ENCODE data around the gene ANGPTL4.
"Not testable (repeated sequence)": the region's sequence is repeated elsewhere in the genome, so short reads cannot be mapped to it uniquely, and the experiment has no call there.

DNA sequence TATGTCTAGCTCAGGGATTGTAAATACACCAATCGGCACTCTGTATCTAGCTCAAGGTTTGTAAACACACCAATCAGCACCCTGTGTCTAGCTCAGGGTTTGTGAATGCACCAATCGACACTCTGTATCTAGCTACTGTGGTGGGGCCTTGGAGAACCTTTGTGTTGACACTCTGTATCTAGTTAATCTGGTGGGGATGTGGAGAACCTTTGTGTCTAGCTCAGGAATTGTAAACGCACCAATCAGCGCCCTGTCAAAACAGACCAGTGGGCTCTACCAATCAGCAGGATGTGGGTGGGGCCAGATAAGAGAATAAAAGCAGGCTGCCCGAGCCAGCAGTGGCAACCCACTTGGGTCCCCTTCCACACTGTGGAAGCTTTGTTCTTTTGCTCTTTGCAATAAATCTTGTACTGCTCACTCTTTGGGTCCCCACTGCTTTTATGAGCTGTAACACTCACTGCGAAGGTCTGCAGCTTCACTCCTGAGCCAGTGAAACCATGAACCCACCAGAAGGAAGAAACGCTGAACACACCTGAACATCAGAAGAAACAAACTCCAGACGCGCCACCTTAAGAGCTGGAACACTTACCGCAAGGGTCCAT lies 12.5 kb downstream of the ANGPTL4 start:
- TF ChIP-seq POLR2AphosphoS5, POLR2A (IDR thresholded peaks at IDR 0.05): not testable (repeated sequence)
